GM11168 (cell line): ENCODE data around the gene ASTN2.

Experiments
- in situ Hi-C: fragments of 300-500 bp; cut with MboI; formaldehyde crosslinking; loops from one replicate; pipeline ENCODE4 v1.12.0; 2022; ENCODE audit warnings: low sequenced_read_pairs; ENCODE audit not compliant: unreplicated experiment

The ASTN2 gene

GRCh38 chr9:117414906-117415331 lies at the start of gene ASTN2:
Gene ASTN2 (minus strand): TSS chr9:117415057. CDS start chr9:117414938, 119 bp downstream.
- in situ Hi-C loops = no loop called here

- in situ Hi-C loops = no loop called here
Observed at GRCh38 chr9:117462861-117463260, 48.0 kb upstream of the ASTN2 start.

- in situ Hi-C loops = no loop called here
Observed at GRCh38 chr9:117461386-117461785, 46.5 kb upstream of the ASTN2 start.

GRCh38 chr9:117460743-117461142 lies 45.9 kb upstream of the ASTN2 start:
- in situ Hi-C loops = no loop called here

GRCh38 chr9:117459913-117460312 lies 45.1 kb upstream of the ASTN2 start:
- in situ Hi-C loops = no loop called here

- in situ Hi-C loops = no loop called here
Observed at GRCh38 chr9:117458066-117458465, 43.2 kb upstream of the ASTN2 start.

GRCh38 chr9:117454711-117455110 lies 39.9 kb upstream of the ASTN2 start:
- in situ Hi-C loops = no loop called here

- in situ Hi-C loops = no loop called here
Observed at GRCh38 chr9:117453737-117454136, 38.9 kb upstream of the ASTN2 start.

- in situ Hi-C loops = no loop called here
Observed at GRCh38 chr9:117451311-117451710, 36.5 kb upstream of the ASTN2 start.

GRCh38 chr9:117448066-117448465 lies 33.2 kb upstream of the ASTN2 start:
- in situ Hi-C loops = no loop called here

- in situ Hi-C loops = no loop called here
Observed at GRCh38 chr9:117445631-117446030, 30.8 kb upstream of the ASTN2 start.

- in situ Hi-C loops = no loop called here
Observed at GRCh38 chr9:117444501-117444900, 29.6 kb upstream of the ASTN2 start.

- in situ Hi-C loops = no loop called here
Observed at GRCh38 chr9:117437283-117437682, 22.4 kb upstream of the ASTN2 start.

- in situ Hi-C loops = no loop called here
Observed at GRCh38 chr9:117435630-117436261, 20.9 kb upstream of the ASTN2 start.

- in situ Hi-C loops = no loop called here
Observed at GRCh38 chr9:117434566-117434965, 19.7 kb upstream of the ASTN2 start.

GRCh38 chr9:117430813-117431212 lies 16.0 kb upstream of the ASTN2 start:
- in situ Hi-C loops = no loop called here

GRCh38 chr9:117427357-117427913 lies 12.6 kb upstream of the ASTN2 start:
- in situ Hi-C loops = no loop called here

- in situ Hi-C loops = no loop called here
Observed at GRCh38 chr9:117425566-117425965, 10.7 kb upstream of the ASTN2 start.

GRCh38 chr9:117424291-117424690 lies 9.4 kb upstream of the ASTN2 start:
- in situ Hi-C loops = no loop called here

- in situ Hi-C loops = no loop called here
Observed at GRCh38 chr9:117418111-117418510, 3.3 kb upstream of the ASTN2 start.

- in situ Hi-C loops = no loop called here
Observed at GRCh38 chr9:117416856-117417255, 2.0 kb upstream of the ASTN2 start.

GRCh38 chr9:117415358-117415914 lies 579 bp upstream of the ASTN2 start:
- in situ Hi-C loops = no loop called here
